NCI-H526 treated with DMSO at 0.1 percent for 48 hours (cell line): Measurements from ENCODE around the gene RFTN1.
A peak's percentile ranks its signal among the peaks of the same experiment; 100 is the strongest.

Experiments
- DNase-seq: peaks from one replicate; lab custom pipeline; 2025; lab: John Stamatoyannopoulos, UW

The RFTN1 gene

GRCh38 chr3:16486951-16487480 lies 26.5 kb downstream of the RFTN1 start:
- no peak for DNase-seq

GRCh38 chr3:16486201-16486600 lies 27.3 kb downstream of the RFTN1 start:
- no peak for DNase-seq

- no peak for DNase-seq
Measured at GRCh38 chr3:16485395-16485992, 28.0 kb downstream of the RFTN1 start.

GRCh38 chr3:16484984-16485383 lies 28.5 kb downstream of the RFTN1 start:
- no peak for DNase-seq

- no peak for DNase-seq
Measured at GRCh38 chr3:16484216-16484615, 29.3 kb downstream of the RFTN1 start.

GRCh38 chr3:16482770-16483531 lies 30.5 kb downstream of the RFTN1 start:
- no peak for DNase-seq

- DNase-seq, result no peak
Measured at GRCh38 chr3:16482194-16482769, 31.2 kb downstream of the RFTN1 start.

GRCh38 chr3:16481546-16481897 lies 32.0 kb downstream of the RFTN1 start:
- no peak for DNase-seq

- DNase-seq, result no peak
Measured at GRCh38 chr3:16480861-16481545, 32.5 kb downstream of the RFTN1 start.

GRCh38 chr3:16478516-16478915 lies 35.0 kb downstream of the RFTN1 start:
- DNase-seq, result no peak

- DNase-seq, result peak; percentile 34
Measured at GRCh38 chr3:16477521-16477920, 36.0 kb downstream of the RFTN1 start.

- DNase-seq, result no peak
Measured at GRCh38 chr3:16477056-16477455, 36.4 kb downstream of the RFTN1 start.

- DNase-seq, result no peak
Measured at GRCh38 chr3:16476636-16477035, 36.9 kb downstream of the RFTN1 start.

- DNase-seq, result no peak
Measured at GRCh38 chr3:16475766-16476165, 37.7 kb downstream of the RFTN1 start.

GRCh38 chr3:16474920-16475319 lies 38.6 kb downstream of the RFTN1 start:
- no peak for DNase-seq

- DNase-seq, result no peak
Measured at GRCh38 chr3:16474216-16474615, 39.3 kb downstream of the RFTN1 start.

GRCh38 chr3:16472593-16472992 lies 40.9 kb downstream of the RFTN1 start:
- no peak for DNase-seq

GRCh38 chr3:16471897-16472296 lies 41.6 kb downstream of the RFTN1 start:
- DNase-seq, result no peak

- no peak for DNase-seq
Measured at GRCh38 chr3:16470590-16470989, 42.9 kb downstream of the RFTN1 start.

GRCh38 chr3:16468336-16469098 lies 45.0 kb downstream of the RFTN1 start:
- no peak for DNase-seq

GRCh38 chr3:16468002-16468335 lies 45.5 kb downstream of the RFTN1 start:
- DNase-seq, result no peak

GRCh38 chr3:16467393-16467792 lies 46.1 kb downstream of the RFTN1 start:
- DNase-seq, result no peak
